CD4-positive, alpha-beta T cell treated with Interleukin-2 at 100 ng/mL for 4 hours (primary cell): Measurements from ENCODE around the gene E2F1.
"Not testable (repeated sequence)": the region's sequence is repeated elsewhere in the genome, so short reads cannot be mapped to it uniquely, and the experiment has no call there.

ENCODE experiments used
- DNase-seq: peaks from one replicate; pipeline ENCODE4 v3.0.0-alpha.2; 2020; ENCODE audit warnings: low spot score

The E2F1 gene

GRCh38 chr20:33657704-33658095 is 28.5 kb downstream of the E2F1 start:
- DNase-seq, result no peak

- DNase-seq, result no peak
Measured at GRCh38 chr20:33656783-33657703, 29.1 kb downstream of the E2F1 start.

GRCh38 chr20:33656010-33656782 is 30.0 kb downstream of the E2F1 start:
- no peak for DNase-seq

GRCh38 chr20:33655164-33655563 is 31.0 kb downstream of the E2F1 start:
- no peak for DNase-seq

- DNase-seq, result no peak
Measured at GRCh38 chr20:33654680-33655161, 31.5 kb downstream of the E2F1 start.

GRCh38 chr20:33653900-33654596 is 32.1 kb downstream of the E2F1 start:
- DNase-seq, result no peak

GRCh38 chr20:33653218-33653899 is 32.8 kb downstream of the E2F1 start:
- DNase-seq, result peak; percentile 40

- DNase-seq, result no peak
Measured at GRCh38 chr20:33651562-33652048, 34.6 kb downstream of the E2F1 start.

GRCh38 chr20:33650753-33651561 is 35.2 kb downstream of the E2F1 start:
- DNase-seq, result no peak

- no peak for DNase-seq
Measured at GRCh38 chr20:33650111-33650752, 36.0 kb downstream of the E2F1 start.

GRCh38 chr20:33649201-33649681 is 36.9 kb downstream of the E2F1 start:
- DNase-seq, result no peak

GRCh38 chr20:33648396-33649004 is 37.7 kb downstream of the E2F1 start:
- DNase-seq, result no peak

- no peak for DNase-seq
Measured at GRCh38 chr20:33647603-33648395, 38.4 kb downstream of the E2F1 start.

GRCh38 chr20:33646959-33647602 is 39.1 kb downstream of the E2F1 start:
- DNase-seq, result not testable (repeated sequence)

GRCh38 chr20:33646191-33646590 is 40.0 kb downstream of the E2F1 start:
- DNase-seq, result no peak

GRCh38 chr20:33645396-33645795 is 40.8 kb downstream of the E2F1 start:
- no peak for DNase-seq

- DNase-seq, result no peak
Measured at GRCh38 chr20:33645072-33645358, 41.2 kb downstream of the E2F1 start.

- DNase-seq, result no peak
Measured at GRCh38 chr20:33644313-33645071, 41.7 kb downstream of the E2F1 start.
